ENCODE measurements around the gene DIPK1B.

GRCh38 chr9:136693490-136694162, 18.7 kb upstream of the DIPK1B start:
- TF ChIP-seq BHLHE40 (IDR thresholded peaks at IDR 0.05; ENCODE audit: borderline replicate concordance) = no peak
- no peak for TF ChIP-seq FOXA1 (IDR thresholded peaks at IDR 0.05)
- no peak for TF ChIP-seq SP1 (IDR thresholded peaks at IDR 0.05)
- no peak for TF ChIP-seq NFRKB (IDR thresholded peaks at IDR 0.05)
